GM12878 (cell line): ENCODE data around the gene PRSS2.

Experiments used
- CBX5 ChIP-seq: sonication (generic); IDR thresholded peaks from 2 replicates; pipeline ENCODE4 v1.6.1; 2016; ENCODE audit warnings: low read depth, moderate library complexity, mild to moderate bottlenecking, inconsistent platforms
- CHD2 ChIP-seq: IDR thresholded peaks from 2 replicates; pipeline ENCODE4 v1.6.1; 2011; ENCODE audit warnings: low read depth, low read length, improper control_type of control experiment, borderline replicate concordance
- CTCF ChIP-seq, 3 experiments: IDR thresholded peaks in 2 of 3; conservative IDR thresholded peaks in 1 of 3; 2 replicates each; pipeline ENCODE4 v1.5.1; 2011; ENCODE audit warnings: low read depth in 3 of 3, low read length in 3 of 3, mild to moderate bottlenecking in 3 of 3, control low read depth in 2 of 3, moderate library complexity in 2 of 3, inconsistent platforms in 1 of 3, mixed read lengths in 1 of 3; ENCODE audit not compliant: control insufficient read depth in 2 of 3, insufficient read depth in 1 of 3; ENCODE audit errors: extremely low read depth in 1 of 3
- ELK1 ChIP-seq: IDR thresholded peaks from 2 replicates; pipeline ENCODE4 v1.6.1; 2012; ENCODE audit warnings: low read depth, low read length, improper control_type of control experiment
- POLR2A ChIP-seq: IDR thresholded peaks from 2 replicates; pipeline ENCODE4 v1.6.1; 2011; ENCODE audit warnings: low read depth, mild to moderate bottlenecking, low read length
- REST ChIP-seq: IDR thresholded peaks from 2 replicates; pipeline ENCODE4 v1.6.1; 2012; ENCODE audit warnings: mild to moderate bottlenecking, low read depth, low read length

GRCh38 chr7:142753366-142753765 lies 17.4 kb upstream of the PRSS2 start:
- TF ChIP-seq POLR2A (no peak), CTCF (IDR thresholded peaks at IDR 0.05 in 2 of 3, conservative IDR thresholded peaks at IDR 0.05 in 1 of 3; ENCODE audit: control insufficient read depth in 2 of 3, extremely low read depth in 1 of 3, insufficient read depth in 1 of 3, low read depth in 3 of 3, low read length in 3 of 3) (no peak), ELK1 (no peak), REST (no peak), CBX5 (no peak), CHD2 (no peak)
